ENCODE data around the gene GALNT10.

DNA sequence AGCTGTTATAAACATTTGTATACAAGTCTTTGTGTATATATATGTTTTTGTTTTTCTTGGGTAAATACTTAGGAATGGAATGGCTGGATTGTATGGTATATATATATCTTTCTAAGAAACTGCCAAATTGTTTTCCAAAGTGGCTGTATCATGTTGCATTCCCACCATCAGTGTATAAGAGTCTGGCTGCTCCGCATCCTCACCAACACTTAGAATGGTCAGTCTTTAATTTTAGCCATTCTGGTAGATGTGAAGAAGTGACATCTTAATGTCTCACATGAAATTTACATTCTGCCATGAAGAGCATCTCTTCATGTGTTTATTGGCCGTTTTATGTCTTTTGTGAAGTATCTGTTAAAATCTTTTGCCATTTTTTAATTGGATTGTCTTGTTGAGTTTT lies 31.9 kb downstream of the GALNT10 start:
- TF ChIP-seq, protein P1, sequence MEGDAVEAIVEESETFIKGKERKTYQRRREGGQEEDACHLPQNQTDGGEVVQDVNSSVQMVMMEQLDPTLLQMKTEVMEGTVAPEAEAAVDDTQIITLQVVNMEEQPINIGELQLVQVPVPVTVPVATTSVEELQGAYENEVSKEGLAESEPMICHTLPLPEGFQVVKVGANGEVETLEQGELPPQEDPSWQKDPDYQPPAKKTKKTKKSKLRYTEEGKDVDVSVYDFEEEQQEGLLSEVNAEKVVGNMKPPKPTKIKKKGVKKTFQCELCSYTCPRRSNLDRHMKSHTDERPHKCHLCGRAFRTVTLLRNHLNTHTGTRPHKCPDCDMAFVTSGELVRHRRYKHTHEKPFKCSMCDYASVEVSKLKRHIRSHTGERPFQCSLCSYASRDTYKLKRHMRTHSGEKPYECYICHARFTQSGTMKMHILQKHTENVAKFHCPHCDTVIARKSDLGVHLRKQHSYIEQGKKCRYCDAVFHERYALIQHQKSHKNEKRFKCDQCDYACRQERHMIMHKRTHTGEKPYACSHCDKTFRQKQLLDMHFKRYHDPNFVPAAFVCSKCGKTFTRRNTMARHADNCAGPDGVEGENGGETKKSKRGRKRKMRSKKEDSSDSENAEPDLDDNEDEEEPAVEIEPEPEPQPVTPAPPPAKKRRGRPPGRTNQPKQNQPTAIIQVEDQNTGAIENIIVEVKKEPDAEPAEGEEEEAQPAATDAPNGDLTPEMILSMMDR (IDR thresholded peaks at IDR 0.05; ENCODE audit: poor library complexity) = no peak
- no peak for TF ChIP-seq EZH2phosphoT487 (IDR thresholded peaks at IDR 0.05; ENCODE audit: low read depth, severe bottlenecking, unreplicated experiment)
- TF ChIP-seq EZH2 (IDR thresholded peaks at IDR 0.05; ENCODE audit: borderline replicate concordance) = no peak
